ENCODE measurements around the gene MAML2. TPM values are rescaled to one million over a fixed set of nuclear protein-coding genes. Genes with fewer than 3 reads are reported as not detected.

MAML2 gene
- total and polyA plus RNA-seq, 2 of the 13 experiments (the other 11 are each of a cell fraction or from before 2014, with no cell fraction given) = 2.3 to 25.9 TPM

DNA sequence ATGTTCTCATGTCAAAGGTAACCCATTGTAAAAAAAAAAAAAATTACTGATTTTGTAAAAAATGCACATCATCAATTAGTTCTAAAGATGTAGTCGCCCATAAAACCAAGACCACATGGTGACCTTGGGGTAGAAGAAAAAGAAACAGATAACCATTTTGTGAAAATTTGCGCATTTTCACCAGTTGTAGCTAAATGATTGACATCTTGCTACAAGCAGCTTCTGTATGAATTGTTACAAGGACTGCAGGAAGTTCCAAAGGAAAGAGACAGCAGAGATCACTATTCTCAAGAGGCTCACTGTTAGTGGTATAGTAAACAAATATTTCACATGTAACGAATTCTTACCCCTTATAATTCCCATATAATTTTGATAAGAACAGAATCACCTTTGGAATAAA lies 48.7 kb downstream of the MAML2 start:
- H3K9me3 ChIP-seq (ENCODE audit: low read length) = no peaks in the 10 kb centered on the region
- FAIRE-seq (no peak), ATAC-seq (no peak), DNase-seq (ENCODE audit: low spot score) (no peak)
- H3K9ac ChIP-seq (ENCODE audit: insufficient read depth, low read depth, low read length) = no peak overlapping the region
- no peak for TF ChIP-seq GABPA (IDR thresholded peaks at IDR 0.05; ENCODE audit: low read depth, low read length)
- TF ChIP-seq GABPA (CRISPR knock-in tag; IDR thresholded peaks at IDR 0.05; ENCODE audit: low read depth) = no peak
- TF ChIP-seq TCF7 (IDR thresholded peaks at IDR 0.05; ENCODE audit: low read depth) = no peak
- TF ChIP-seq DNMT1 (CRISPR knock-in tag; IDR thresholded peaks at IDR 0.05) = no peak
- no peak for TF ChIP-seq ARNTL (CRISPR knock-in tag; IDR thresholded peaks at IDR 0.05)
- no peak for TF ChIP-seq ZNF30 (CRISPR knock-in tag; IDR thresholded peaks at IDR 0.05)
- TF ChIP-seq PBX2 (CRISPR knock-in tag; IDR thresholded peaks at IDR 0.05) = no peak
- in situ Hi-C loops (cut with HindIII; ENCODE audit: extremely low pct_ligation_motif_present, low pct_unique_long_range_greater_than_20kb) = no loop called here
- no peak overlapping the region for H2AFZ ChIP-seq (ENCODE audit: low read length)
- ChIA-PET POLR2A (no interaction called here), CTCF (ENCODE audit: low intra/inter-chr PET ratio, low total read pairs) (no interaction called here)
- H3K27ac ChIP-seq (ENCODE audit: extremely low read length, insufficient read depth, low read length) = no peak overlapping the region
- WGBS (ENCODE audit: low lambda C conversion rate) = 95% methylated on average over 3 of the region's 3 CpGs
- BruUV-seq (replicated peaks) = no TSS peak
- peaks cover 4% of the 10 kb centered on the region for H4K20me1 ChIP-seq (ENCODE audit: insufficient read depth, low read length)
- no peak overlapping the region for H3K4me2 ChIP-seq (ENCODE audit: low read depth, low read length)
- peaks cover 30% of the 10 kb centered on the region for H3K4me1 ChIP-seq (ENCODE audit: insufficient read depth, low read length)
- H3K27me3 ChIP-seq (ENCODE audit: control insufficient read depth in 1 of 2, insufficient read depth in 2 of 2, low read length in 2 of 2) = no peaks in the 10 kb centered on the region
- H3K36me3 ChIP-seq (replicated peaks in 1 of 2; ENCODE audit: control insufficient read depth in 1 of 2, insufficient read depth in 2 of 2, low read length in 2 of 2) = peaks cover 1 to 16% of the 10 kb centered on the region in 2 experiments; a peak in 3 of 5 replicates
- intact Hi-C loops (cut with micrococcal nuclease; ENCODE audit: unreplicated experiment) = no loop called here
- H3K4me3 ChIP-seq (replicated peaks in 1 of 3; ENCODE audit: insufficient read depth in 1 of 3, low read depth in 2 of 3, low read length in 3 of 3) = no peak overlapping the region
- peaks cover 30% of the 10 kb centered on the region for H3K79me2 ChIP-seq (ENCODE audit: insufficient read depth, low read length)

DNA sequence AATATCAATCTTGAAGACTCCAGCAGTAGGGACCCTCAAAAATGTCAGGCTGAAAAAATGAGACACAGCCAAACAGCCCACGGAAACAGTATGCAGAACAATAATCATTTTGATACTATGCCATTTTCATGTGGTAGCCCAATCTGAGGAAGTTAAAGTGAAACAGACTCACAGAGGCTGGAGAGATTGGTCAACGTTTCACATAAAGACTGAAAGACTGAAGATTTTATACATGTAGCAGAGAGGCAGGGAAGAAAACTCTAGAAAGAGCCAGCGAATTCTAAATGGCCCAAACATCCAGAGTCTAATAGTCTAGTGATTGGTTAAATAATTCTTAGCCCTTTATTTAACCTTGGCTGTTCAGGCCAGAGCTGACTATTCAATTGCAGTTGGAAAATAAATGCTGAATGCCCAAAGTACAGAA lies 49.4 kb downstream of the MAML2 start:
- no peaks in the 10 kb centered on the region for H3K9me3 ChIP-seq (ENCODE audit: low read length)
- peaks cover 1 to 16% of the 10 kb centered on the region in 2 experiments; a peak in 3 of 5 replicates for H3K36me3 ChIP-seq (replicated peaks in 1 of 2; ENCODE audit: control insufficient read depth in 1 of 2, insufficient read depth in 2 of 2, low read length in 2 of 2)
- H3K4me3 ChIP-seq (replicated peaks in 1 of 3; ENCODE audit: insufficient read depth in 1 of 3, low read depth in 2 of 3, low read length in 3 of 3) = no peak overlapping the region
- peaks cover 30% of the 10 kb centered on the region for H3K79me2 ChIP-seq (ENCODE audit: insufficient read depth, low read length)
- H3K4me1 ChIP-seq (ENCODE audit: insufficient read depth, low read length) = peaks cover 30% of the 10 kb centered on the region
- H3K9ac ChIP-seq (ENCODE audit: insufficient read depth, low read depth, low read length) = no peak overlapping the region
- FAIRE-seq (no peak), ATAC-seq (no peak), DNase-seq (ENCODE audit: low spot score) (no peak)
- no TSS peak for BruUV-seq (replicated peaks)
- WGBS (ENCODE audit: low lambda C conversion rate) = 92% methylated on average over 3 of the region's 3 CpGs
- ChIA-PET POLR2A (no interaction called here), CTCF (ENCODE audit: low intra/inter-chr PET ratio, low total read pairs) (no interaction called here)
- H4K20me1 ChIP-seq (ENCODE audit: insufficient read depth, low read length) = peaks cover 6% of the 10 kb centered on the region
- no peaks in the 10 kb centered on the region for H3K27me3 ChIP-seq (ENCODE audit: control insufficient read depth in 1 of 2, insufficient read depth in 2 of 2, low read length in 2 of 2)
- in situ Hi-C loops (cut with HindIII; ENCODE audit: extremely low pct_ligation_motif_present, low pct_unique_long_range_greater_than_20kb) = no loop called here
- H3K27ac ChIP-seq (ENCODE audit: extremely low read length, insufficient read depth, low read length) = no peak overlapping the region
- H3K4me2 ChIP-seq (ENCODE audit: low read depth, low read length) = no peak overlapping the region
- intact Hi-C loops (cut with micrococcal nuclease; ENCODE audit: unreplicated experiment) = no loop called here
- H2AFZ ChIP-seq (ENCODE audit: low read length) = no peak overlapping the region
- TF ChIP-seq HNF4A (CRISPR knock-in tag; IDR thresholded peaks at IDR 0.05) (no peak), GTF2F1 (IDR thresholded peaks at IDR 0.05; ENCODE audit: low read length) (no peak), MYNN (CRISPR knock-in tag; IDR thresholded peaks at IDR 0.05; ENCODE audit: low read depth) (no peak), TGIF2 (CRISPR knock-in tag; IDR thresholded peaks at IDR 0.05) (no peak), NR2F6 (IDR thresholded peaks at IDR 0.05) (no peak), NR2F6 (CRISPR knock-in tag; IDR thresholded peaks at IDR 0.05) (no peak), KLF12 (CRISPR knock-in tag; IDR thresholded peaks at IDR 0.05; ENCODE audit: borderline replicate concordance) (no peak), ZFX (CRISPR knock-in tag; IDR thresholded peaks at IDR 0.05; ENCODE audit: low read depth) (no peak), SP140L (CRISPR knock-in tag; IDR thresholded peaks at IDR 0.05; ENCODE audit: borderline replicate concordance) (no peak), ZBTB7A (CRISPR knock-in tag; IDR thresholded peaks at IDR 0.05) (no peak)
- TF ChIP-seq, protein P1, sequence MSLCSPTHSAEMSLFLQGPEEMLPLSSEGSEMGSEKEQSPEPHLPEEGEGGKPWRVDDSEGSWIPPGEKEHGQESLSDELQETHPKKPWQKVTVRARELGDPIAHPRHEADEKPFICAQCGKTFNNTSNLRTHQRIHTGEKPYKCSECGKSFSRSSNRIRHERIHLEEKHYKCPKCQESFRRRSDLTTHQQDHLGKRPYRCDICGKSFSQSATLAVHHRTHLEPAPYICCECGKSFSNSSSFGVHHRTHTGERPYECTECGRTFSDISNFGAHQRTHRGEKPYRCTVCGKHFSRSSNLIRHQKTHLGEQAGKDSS (CRISPR knock-in tag; IDR thresholded peaks at IDR 0.05; ENCODE audit: borderline replicate concordance, low read depth) = no peak
